ENCODE results near the gene SEC11A.

The SEC11A gene

DNA sequence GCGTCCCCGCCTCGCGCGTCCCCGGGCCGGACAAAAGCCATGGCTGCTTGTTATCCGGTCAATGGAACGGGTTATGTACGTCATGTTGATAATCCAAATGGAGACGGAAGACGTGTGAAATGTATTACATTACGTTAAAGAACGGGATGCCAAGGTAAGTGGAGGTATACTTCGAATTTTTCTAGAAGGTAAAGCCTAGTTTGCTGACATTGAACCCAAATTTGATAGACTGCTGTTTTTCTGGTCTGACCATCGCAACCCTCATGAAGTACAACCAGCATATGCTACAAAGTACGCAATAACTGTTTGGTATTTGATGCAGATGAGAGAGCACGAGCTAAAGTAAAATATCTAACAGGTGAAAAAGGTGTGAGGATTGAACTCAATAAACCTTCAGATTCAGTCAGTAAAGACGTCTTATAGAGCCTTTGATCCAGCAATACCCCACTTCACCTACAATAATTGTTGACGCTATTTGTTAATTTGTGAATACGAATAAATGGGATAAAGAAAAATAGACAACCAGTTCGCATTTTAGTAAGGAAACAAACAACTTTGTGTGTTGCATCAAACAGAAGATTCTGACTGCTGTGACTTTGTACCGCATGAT lies 81.6 kb downstream of the SEC11A start:
- no peak for DNase-seq

DNA sequence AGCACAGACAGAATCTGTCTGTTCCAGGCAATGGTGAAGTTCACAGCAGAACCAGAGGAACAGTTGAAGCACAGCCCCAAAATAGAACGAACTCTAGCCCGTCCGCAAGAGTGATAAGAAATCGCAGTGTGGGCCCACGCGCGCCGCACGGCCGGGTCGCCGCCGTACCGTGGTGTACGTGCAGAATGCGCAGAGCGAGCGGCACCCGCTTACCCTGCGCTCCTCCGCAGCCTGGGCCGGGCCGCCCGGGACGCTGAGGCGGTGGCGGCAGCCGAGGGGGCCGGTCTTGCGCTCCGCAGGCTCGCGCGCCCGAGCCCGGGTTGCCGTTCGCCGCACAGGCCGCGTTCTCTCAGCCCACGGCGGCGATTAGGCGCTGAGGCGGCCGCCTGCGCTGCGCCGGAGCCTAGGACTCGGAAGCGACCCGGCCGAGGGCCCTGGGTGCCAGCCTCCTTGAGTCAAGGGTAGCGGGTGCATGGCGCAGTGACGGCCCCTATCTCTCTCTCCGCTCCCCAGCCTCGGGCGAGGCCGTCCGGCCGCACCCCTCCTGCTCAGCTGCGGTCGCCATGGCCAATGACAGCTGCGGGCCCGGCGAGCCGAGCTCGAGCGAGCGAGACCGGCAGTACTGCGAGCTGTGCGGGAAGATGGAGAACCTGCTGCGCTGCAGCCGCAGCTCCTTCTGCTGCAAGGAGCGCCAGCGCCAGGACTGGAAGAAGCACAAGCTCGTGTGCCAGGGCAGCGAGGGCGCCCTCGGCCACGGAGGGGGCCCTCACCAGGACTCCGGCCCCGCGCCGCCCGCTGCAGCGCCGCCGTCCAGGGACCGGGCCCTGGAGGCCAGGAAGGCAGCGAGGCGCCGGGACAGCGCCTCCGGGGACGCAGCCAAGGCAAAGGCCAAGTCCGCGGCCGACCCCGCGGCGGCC lies 82.4 kb downstream of the SEC11A start:
- peak; percentile 63 to 80 (median 67) for DNase-seq

DNA sequence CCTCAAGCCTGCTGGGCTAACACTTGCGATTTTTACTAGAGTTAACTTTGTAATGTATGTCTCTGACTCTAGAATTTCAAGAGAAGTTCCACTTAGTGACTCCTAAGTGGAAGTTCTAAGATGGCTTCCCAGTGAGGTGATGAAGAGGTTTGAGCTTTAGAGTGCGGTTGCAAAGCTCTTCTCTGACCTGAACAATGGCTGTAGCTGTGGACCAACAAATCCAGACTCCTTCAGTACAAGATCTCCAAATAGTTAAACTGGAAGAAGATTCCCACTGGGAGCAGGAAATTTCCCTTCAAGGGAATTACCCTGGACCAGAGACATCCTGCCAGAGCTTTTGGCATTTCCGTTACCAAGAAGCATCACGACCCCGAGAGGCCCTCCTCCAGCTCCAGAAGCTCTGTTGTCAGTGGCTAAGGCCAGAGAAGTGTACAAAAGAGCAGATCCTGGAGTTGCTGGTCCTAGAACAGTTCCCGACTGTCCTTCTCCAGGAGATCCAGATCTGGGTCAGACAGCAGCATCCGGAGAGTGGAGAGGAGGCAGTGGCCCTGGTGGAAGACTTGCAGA lies 84.2 kb downstream of the SEC11A start:
- DNase-seq = no peak

DNA sequence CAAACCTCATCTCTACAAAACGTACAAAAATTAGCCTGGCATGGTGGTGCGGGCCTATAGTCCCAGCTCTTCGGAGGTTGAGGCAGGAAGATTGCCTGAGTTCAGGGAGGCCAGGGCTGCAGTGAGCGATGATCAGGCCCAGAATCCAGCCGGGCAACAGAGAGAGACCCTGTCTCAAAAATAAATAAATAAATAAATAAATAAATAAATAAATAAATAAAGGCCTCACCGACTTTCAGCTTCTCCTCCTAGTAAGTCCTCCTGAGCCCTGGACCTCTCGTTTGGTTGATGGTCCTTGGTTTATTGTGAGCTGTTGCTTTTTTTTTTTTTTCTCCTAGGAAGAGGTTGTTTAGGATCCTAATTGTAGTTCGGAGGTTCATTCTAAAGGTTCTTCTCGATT lies 86.9 kb downstream of the SEC11A start:
- DNase-seq = no peak

DNA sequence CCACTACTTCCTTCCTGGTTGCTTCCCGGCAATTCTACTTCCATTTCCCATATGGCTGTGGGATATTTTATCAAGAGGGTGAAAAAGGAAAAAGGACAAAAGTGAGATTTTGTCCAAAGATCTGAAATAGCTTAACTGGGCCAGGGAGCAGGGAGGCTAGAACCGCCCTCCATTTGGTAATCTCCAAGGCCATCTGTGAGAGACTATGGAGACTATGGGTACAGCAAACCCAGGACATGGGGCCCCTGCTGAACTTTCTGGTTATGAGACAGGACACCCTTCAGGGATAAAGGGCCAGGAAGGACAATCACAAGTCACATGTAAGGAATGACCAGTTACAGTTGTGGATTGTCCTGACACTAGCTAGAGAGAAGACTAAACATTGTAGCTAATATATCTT lies 90.8 kb downstream of the SEC11A start:
- no peak for DNase-seq

DNA sequence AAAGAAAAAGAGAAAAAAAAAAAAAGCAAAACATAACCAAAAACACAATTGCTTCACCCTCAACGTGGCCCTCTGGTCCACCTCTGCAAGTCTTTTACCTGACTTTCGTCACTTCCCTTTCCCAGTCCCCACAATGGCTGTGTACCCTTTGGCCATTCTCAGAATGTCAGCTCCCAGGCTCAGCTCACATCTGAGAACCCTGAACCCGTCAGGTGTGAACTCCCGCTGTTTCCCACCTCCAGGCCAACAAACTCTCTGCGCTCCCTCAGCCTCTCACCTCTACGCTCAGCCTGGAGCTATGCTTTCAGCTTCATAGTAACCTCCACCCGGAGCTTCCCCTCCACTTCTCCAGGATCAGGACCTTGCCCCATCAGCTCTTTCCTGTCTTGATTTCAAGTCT lies 91.6 kb downstream of the SEC11A start:
- DNase-seq = no peak

DNA sequence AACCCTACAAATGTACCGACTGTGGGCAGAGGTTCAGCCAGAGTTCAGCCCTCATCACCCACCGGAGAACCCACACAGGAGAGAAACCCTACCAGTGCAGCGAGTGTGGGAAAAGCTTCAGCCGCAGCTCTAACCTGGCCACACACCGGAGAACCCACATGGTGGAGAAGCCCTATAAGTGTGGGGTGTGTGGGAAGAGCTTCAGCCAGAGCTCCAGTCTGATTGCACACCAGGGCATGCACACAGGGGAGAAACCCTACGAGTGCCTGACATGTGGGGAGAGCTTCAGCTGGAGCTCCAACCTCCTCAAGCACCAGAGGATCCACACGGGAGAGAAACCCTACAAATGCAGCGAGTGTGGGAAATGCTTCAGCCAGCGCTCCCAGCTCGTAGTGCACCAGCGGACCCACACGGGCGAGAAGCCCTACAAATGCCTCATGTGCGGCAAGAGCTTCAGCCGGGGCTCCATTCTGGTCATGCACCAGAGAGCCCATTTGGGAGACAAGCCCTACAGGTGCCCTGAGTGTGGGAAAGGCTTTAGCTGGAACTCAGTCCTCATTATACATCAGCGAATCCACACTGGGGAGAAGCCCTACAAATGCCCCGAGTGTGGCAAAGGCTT lies 94.5 kb downstream of the SEC11A start:
- no peak for DNase-seq

DNA sequence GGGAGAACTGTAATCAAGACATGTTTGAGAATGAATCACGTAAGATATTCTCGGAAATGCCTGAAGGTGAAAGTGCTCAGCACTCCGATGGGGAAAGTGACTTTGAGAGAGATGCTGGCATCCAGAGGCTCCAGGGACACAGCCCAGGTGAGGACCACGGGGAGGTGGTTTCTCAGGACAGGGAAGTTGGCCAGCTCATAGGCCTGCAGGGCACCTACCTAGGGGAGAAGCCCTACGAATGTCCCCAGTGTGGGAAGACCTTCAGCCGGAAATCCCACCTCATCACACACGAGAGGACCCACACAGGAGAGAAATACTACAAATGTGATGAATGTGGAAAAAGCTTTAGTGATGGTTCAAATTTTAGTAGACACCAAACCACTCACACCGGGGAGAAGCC lies 95.3 kb downstream of the SEC11A start:
- no peak for DNase-seq

All from suppressor macrophage treated with lipopolysaccharide for 1 hour (primary cell).